Measurements from ENCODE around the gene GTF2A1L.
"Not testable (repeated sequence)": the region's sequence is repeated elsewhere in the genome, so short reads cannot be mapped to it uniquely, and the experiment has no call there.

GTF2A1L gene

GRCh38 chr2:48617618-48618017, at the start of gene GTF2A1L:
TSS of gene GTF2A1L (plus strand) at chr2:48617856. CDS start at chr2:48617875, 19 bp downstream.
- DNase-seq, result no peak

- peak; percentile 63 for DNase-seq
Measured at GRCh38 chr2:48568547-48568946, 49.1 kb upstream of the GTF2A1L start.

GRCh38 chr2:48569433-48569832, 48.2 kb upstream of the GTF2A1L start:
- DNase-seq, result no peak

GRCh38 chr2:48572816-48573215, 44.8 kb upstream of the GTF2A1L start:
- DNase-seq, result no peak

GRCh38 chr2:48574353-48575287, 43.0 kb upstream of the GTF2A1L start:
- DNase-seq, result peak; percentile 10

- DNase-seq, result no peak
Measured at GRCh38 chr2:48578313-48578712, 39.3 kb upstream of the GTF2A1L start.

GRCh38 chr2:48583961-48584360, 33.7 kb upstream of the GTF2A1L start:
- DNase-seq, result no peak

- no peak for DNase-seq
Measured at GRCh38 chr2:48584551-48584950, 33.1 kb upstream of the GTF2A1L start.

GRCh38 chr2:48586433-48586832, 31.2 kb upstream of the GTF2A1L start:
- no peak for DNase-seq

GRCh38 chr2:48587560-48587959, 30.1 kb upstream of the GTF2A1L start:
- DNase-seq, result no peak

GRCh38 chr2:48587961-48588360, 29.7 kb upstream of the GTF2A1L start:
- no peak for DNase-seq

GRCh38 chr2:48588745-48589144, 28.9 kb upstream of the GTF2A1L start:
- no peak for DNase-seq

GRCh38 chr2:48589170-48589767, 28.4 kb upstream of the GTF2A1L start:
- peak; percentile 65 for DNase-seq

- no peak for DNase-seq
Measured at GRCh38 chr2:48590017-48590416, 27.6 kb upstream of the GTF2A1L start.

- DNase-seq, result no peak
Measured at GRCh38 chr2:48592067-48592466, 25.6 kb upstream of the GTF2A1L start.

GRCh38 chr2:48596751-48597150, 20.9 kb upstream of the GTF2A1L start:
- DNase-seq, result not testable (repeated sequence)

GRCh38 chr2:48597492-48597891, 20.2 kb upstream of the GTF2A1L start:
- no peak for DNase-seq

- peak; percentile 75 for DNase-seq
Measured at GRCh38 chr2:48600204-48600813, 17.3 kb upstream of the GTF2A1L start.

GRCh38 chr2:48600917-48601316, 16.7 kb upstream of the GTF2A1L start:
- no peak for DNase-seq

- DNase-seq, result peak; percentile 76
Measured at GRCh38 chr2:48601349-48601748, 16.3 kb upstream of the GTF2A1L start.

GRCh38 chr2:48605482-48606175, 12.0 kb upstream of the GTF2A1L start:
- peak; percentile 93 for DNase-seq

- DNase-seq, result peak; percentile 69
Measured at GRCh38 chr2:48607307-48608014, 10.2 kb upstream of the GTF2A1L start.

All from hematopoietic multipotent progenitor cell treated with erythropoietin and hydrocortisone succinate and interleukin-3 and kit ligand, for 6 days (in vitro differentiated cells).